Mucosa of stomach (tissue), 1 donor: Measurements from ENCODE around the gene PTPN4.

Experiments used
- H3K27me3 ChIP-seq: one replicate; pipeline ENCODE4 v1.7.0; 2013; ENCODE audit warnings: mild to moderate bottlenecking, low read length; ENCODE audit not compliant: control insufficient read depth, insufficient read depth
- H3K36me3 ChIP-seq: one replicate; pipeline ENCODE4 v1.7.0; 2013; ENCODE audit warnings: low read length; ENCODE audit not compliant: control insufficient read depth, insufficient read depth
- H3K4me1 ChIP-seq: one replicate; pipeline ENCODE4 v1.7.0; 2013; ENCODE audit warnings: mild to moderate bottlenecking, low read length; ENCODE audit not compliant: control insufficient read depth, insufficient read depth
- H3K4me3 ChIP-seq: one replicate; pipeline ENCODE4 v1.7.0; 2013; ENCODE audit warnings: low read length
- H3K9ac ChIP-seq: one replicate; pipeline ENCODE4 v1.7.0; 2013; ENCODE audit warnings: mild to moderate bottlenecking, low read length, moderate library complexity
- H3K9me3 ChIP-seq: one replicate; pipeline ENCODE4 v1.7.0; 2013; ENCODE audit warnings: mild to moderate bottlenecking, low read length, moderate library complexity; ENCODE audit not compliant: control insufficient read depth
- donor health status: Pancreatic carcinoma.

The PTPN4 gene

GRCh38 chr2:119759451-119760236 is at the start of gene PTPN4:
TSS of gene PTPN4 (plus strand) at chr2:119759922. CDS start at chr2:119809854, 49,932 bp downstream.
- Histone ChIP-seq H3K4me3 (peak within 1 kb of the TSS; percentile 73), H3K36me3 (no peaks in the 10 kb centered on the region), H3K27me3 (no peaks in the 10 kb centered on the region), H3K9ac (peak within 1 kb of the TSS; percentile 82), H3K9me3 (no peaks in the 10 kb centered on the region), H3K4me1 (peaks cover 16% of the 10 kb centered on the region)

GRCh38 chr2:119710281-119710680 is 49.4 kb upstream of the PTPN4 start:
- Histone ChIP-seq H3K27me3 (no peaks in the 10 kb centered on the region), H3K36me3 (no peaks in the 10 kb centered on the region), H3K4me3 (no peak overlapping the region), H3K9ac (no peak overlapping the region), H3K9me3 (no peaks in the 10 kb centered on the region), H3K4me1 (no peaks in the 10 kb centered on the region)

- H3K9ac ChIP-seq: no peak overlapping the region
- no peak overlapping the region for H3K4me3 ChIP-seq
- no peaks in the 10 kb centered on the region for H3K4me1 ChIP-seq
- H3K36me3 ChIP-seq: no peaks in the 10 kb centered on the region
- H3K9me3 ChIP-seq: no peaks in the 10 kb centered on the region
- H3K27me3 ChIP-seq: no peaks in the 10 kb centered on the region
These were observed 48.4 kb upstream of the PTPN4 start for GRCh38 chr2:119711352-119711751.

- Histone ChIP-seq H3K9me3 (no peaks in the 10 kb centered on the region), H3K36me3 (no peaks in the 10 kb centered on the region), H3K4me1 (no peaks in the 10 kb centered on the region), H3K9ac (no peak overlapping the region), H3K27me3 (no peaks in the 10 kb centered on the region), H3K4me3 (no peak overlapping the region)
These were observed 47.2 kb upstream of the PTPN4 start for GRCh38 chr2:119712571-119712970.

GRCh38 chr2:119713819-119714490 is 45.8 kb upstream of the PTPN4 start:
- Histone ChIP-seq H3K4me3 (no peak overlapping the region), H3K9ac (no peak overlapping the region), H3K36me3 (no peaks in the 10 kb centered on the region), H3K4me1 (no peaks in the 10 kb centered on the region), H3K9me3 (no peaks in the 10 kb centered on the region), H3K27me3 (no peaks in the 10 kb centered on the region)

- no peak overlapping the region for H3K9ac ChIP-seq
- no peaks in the 10 kb centered on the region for H3K36me3 ChIP-seq
- no peak overlapping the region for H3K4me3 ChIP-seq
- H3K9me3 ChIP-seq: no peaks in the 10 kb centered on the region
- no peaks in the 10 kb centered on the region for H3K4me1 ChIP-seq
- no peaks in the 10 kb centered on the region for H3K27me3 ChIP-seq
These were observed 44.1 kb upstream of the PTPN4 start for GRCh38 chr2:119715409-119716283.

- no peak overlapping the region for H3K4me3 ChIP-seq
- H3K4me1 ChIP-seq: no peaks in the 10 kb centered on the region
- H3K9ac ChIP-seq: no peak overlapping the region
These were observed 43.4 kb upstream of the PTPN4 start for GRCh38 chr2:119716284-119716672.

GRCh38 chr2:119718501-119719260 is 41.0 kb upstream of the PTPN4 start:
- no peaks in the 10 kb centered on the region for H3K9me3 ChIP-seq
- H3K4me1 ChIP-seq: no peaks in the 10 kb centered on the region
- H3K36me3 ChIP-seq: no peaks in the 10 kb centered on the region
- H3K27me3 ChIP-seq: no peaks in the 10 kb centered on the region
- no peak overlapping the region for H3K9ac ChIP-seq
- no peak overlapping the region for H3K4me3 ChIP-seq

More at GRCh38 chr2:119716284-119716672, 43.4 kb upstream of the PTPN4 start:
- Histone ChIP-seq H3K36me3 (no peaks in the 10 kb centered on the region), H3K9me3 (no peaks in the 10 kb centered on the region), H3K27me3 (no peaks in the 10 kb centered on the region)

- Histone ChIP-seq H3K9me3 (no peaks in the 10 kb centered on the region), H3K4me1 (no peaks in the 10 kb centered on the region), H3K9ac (no peak overlapping the region), H3K4me3 (no peak overlapping the region), H3K27me3 (no peaks in the 10 kb centered on the region), H3K36me3 (no peaks in the 10 kb centered on the region)
These were observed 40.5 kb upstream of the PTPN4 start for GRCh38 chr2:119719261-119719627.

GRCh38 chr2:119721043-119721442 is 38.7 kb upstream of the PTPN4 start:
- Histone ChIP-seq H3K9ac (no peak overlapping the region), H3K36me3 (no peaks in the 10 kb centered on the region), H3K4me3 (no peak overlapping the region), H3K4me1 (no peaks in the 10 kb centered on the region), H3K27me3 (no peaks in the 10 kb centered on the region), H3K9me3 (no peaks in the 10 kb centered on the region)

GRCh38 chr2:119721462-119721861 is 38.3 kb upstream of the PTPN4 start:
- H3K4me3 ChIP-seq: no peak overlapping the region
- H3K9me3 ChIP-seq: no peaks in the 10 kb centered on the region
- H3K9ac ChIP-seq: no peak overlapping the region
- no peaks in the 10 kb centered on the region for H3K4me1 ChIP-seq
- H3K27me3 ChIP-seq: no peaks in the 10 kb centered on the region
- no peaks in the 10 kb centered on the region for H3K36me3 ChIP-seq
